NT2/D1 (cell line): ENCODE measurements around the gene DUSP7.
A peak's percentile ranks its signal among the peaks of the same experiment; 100 is the strongest.

ENCODE experiments used
- DNase-seq: peaks from one replicate; pipeline ENCODE4 v3.0.0-alpha.2; 2011; ENCODE audit warnings: low read depth, low spot score
- H3K27me3 ChIP-seq: 2 replicates; pipeline ENCODE4 v1.6.0; 2011; ENCODE audit warnings: mild to moderate bottlenecking; ENCODE audit not compliant: insufficient read length, insufficient read depth
- H3K36me3 ChIP-seq: 2 replicates; pipeline ENCODE4 v1.6.1; 2011; ENCODE audit warnings: mild to moderate bottlenecking, low read length, mixed read lengths; ENCODE audit not compliant: insufficient read depth, insufficient read length
- H3K4me1 ChIP-seq: 2 replicates; pipeline ENCODE4 v1.5.1; 2011; ENCODE audit not compliant: insufficient read depth, insufficient read length
- H3K4me3 ChIP-seq: 2 replicates; pipeline ENCODE4 v1.5.1; 2011; ENCODE audit warnings: low read depth; ENCODE audit not compliant: insufficient read length
- H3K9ac ChIP-seq: 2 replicates; pipeline ENCODE4 v1.6.0; 2011; ENCODE audit warnings: low read depth; ENCODE audit not compliant: insufficient read length
- H3K9me3 ChIP-seq: 2 replicates; pipeline ENCODE4 v1.5.1; 2011; ENCODE audit warnings: mild to moderate bottlenecking, low read length; ENCODE audit not compliant: insufficient read depth
- SUZ12 ChIP-seq: IDR thresholded peaks from 2 replicates; pipeline ENCODE4 v1.6.1; 2011; ENCODE audit not compliant: insufficient read length, insufficient read depth; ENCODE audit errors: extremely low read depth
- YY1 ChIP-seq: IDR thresholded peaks from 2 replicates; pipeline ENCODE4 v1.6.1; 2011; ENCODE audit not compliant: insufficient read length, insufficient read depth
- ZNF274 ChIP-seq: IDR thresholded peaks from 2 replicates; pipeline ENCODE4 v1.6.1; 2011; ENCODE audit warnings: mild to moderate bottlenecking, low read depth, low read length

DUSP7 gene

GRCh38 chr3:52094571-52095485 lies 38.5 kb upstream of the DUSP7 start:
- H3K9ac ChIP-seq: no peak overlapping the region
- no peak overlapping the region for H3K4me3 ChIP-seq
- peaks cover 60% of the 10 kb centered on the region for H3K36me3 ChIP-seq
- H3K27me3 ChIP-seq: no peaks in the 10 kb centered on the region
- TF ChIP-seq ZNF274: no peak
- no peak for TF ChIP-seq SUZ12
- TF ChIP-seq YY1: no peak
- DNase-seq: no peak
- peaks cover 11% of the 10 kb centered on the region for H3K4me1 ChIP-seq
- H3K9me3 ChIP-seq: no peaks in the 10 kb centered on the region

DNA sequence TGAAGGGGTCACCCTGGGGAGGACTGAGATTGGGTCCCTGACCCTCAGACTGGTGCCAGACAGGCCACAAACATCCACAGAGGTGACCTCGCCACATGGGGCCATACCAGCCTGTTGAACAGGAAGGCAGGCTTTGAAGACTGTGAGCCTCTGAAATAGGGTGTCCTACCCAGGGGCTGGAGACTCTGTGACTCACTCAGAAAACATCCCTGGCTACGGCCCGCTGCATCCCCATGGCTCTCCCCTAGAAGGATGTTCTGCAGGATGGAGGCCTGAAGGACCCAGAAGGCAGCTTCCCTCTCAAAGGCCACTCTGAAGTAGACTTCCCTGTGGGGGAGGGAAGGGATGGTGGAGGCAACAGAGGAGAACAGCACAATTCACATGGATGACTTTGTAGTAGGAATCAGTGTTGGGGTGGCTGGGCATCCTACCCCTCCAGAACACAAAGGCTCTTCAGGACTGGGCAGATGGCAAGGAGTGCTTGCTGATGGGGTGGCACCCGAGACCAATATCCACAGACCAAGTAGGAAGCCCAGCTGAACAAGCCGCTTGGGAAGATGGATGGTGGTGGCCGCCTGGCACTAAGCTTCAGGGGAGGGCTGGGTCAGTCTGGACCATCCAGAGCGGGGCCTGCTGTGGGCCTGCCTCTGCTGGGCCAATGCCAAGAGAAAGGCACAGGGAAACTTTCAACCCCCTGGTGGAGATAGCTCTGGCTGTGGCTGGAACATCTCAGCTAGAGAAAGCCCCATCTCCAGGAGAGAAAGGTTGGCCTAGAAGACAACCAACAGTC lies 37.6 kb upstream of the DUSP7 start:
- Histone ChIP-seq H3K4me1 (peaks cover 13% of the 10 kb centered on the region), H3K27me3 (no peaks in the 10 kb centered on the region), H3K9me3 (no peaks in the 10 kb centered on the region), H3K9ac (no peak overlapping the region), H3K36me3 (peaks cover 59% of the 10 kb centered on the region), H3K4me3 (no peak overlapping the region)
- TF ChIP-seq ZNF274 (no peak), SUZ12 (no peak), YY1 (no peak)
- no peak for DNase-seq

DNA sequence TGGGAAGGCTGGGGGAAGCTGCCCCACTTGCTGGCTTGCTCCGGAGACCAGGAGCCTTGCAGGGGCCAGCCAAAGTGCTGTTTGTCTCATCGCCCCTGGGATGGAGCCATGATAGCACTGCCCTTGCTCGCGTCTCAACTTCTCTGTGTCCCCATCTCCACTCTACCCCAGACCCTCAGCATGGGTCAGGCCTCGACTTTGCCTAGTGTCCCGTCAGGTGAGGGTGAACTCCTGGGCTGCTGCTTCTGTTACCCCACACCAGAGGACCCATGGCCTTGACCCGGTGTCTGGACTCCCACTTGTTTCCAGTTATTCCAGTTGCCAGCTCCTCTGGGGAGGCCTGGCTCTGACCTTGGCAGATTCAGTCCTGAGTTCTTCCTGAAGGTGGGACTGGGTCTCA lies 36.5 kb upstream of the DUSP7 start:
- Histone ChIP-seq H3K27me3 (no peaks in the 10 kb centered on the region), H3K9me3 (no peaks in the 10 kb centered on the region), H3K36me3 (peaks cover 50% of the 10 kb centered on the region), H3K9ac (no peak overlapping the region), H3K4me3 (no peak overlapping the region), H3K4me1 (peaks cover 13% of the 10 kb centered on the region)
- no peak for TF ChIP-seq SUZ12
- TF ChIP-seq YY1: no peak
- TF ChIP-seq ZNF274: no peak
- no peak for DNase-seq

DNA sequence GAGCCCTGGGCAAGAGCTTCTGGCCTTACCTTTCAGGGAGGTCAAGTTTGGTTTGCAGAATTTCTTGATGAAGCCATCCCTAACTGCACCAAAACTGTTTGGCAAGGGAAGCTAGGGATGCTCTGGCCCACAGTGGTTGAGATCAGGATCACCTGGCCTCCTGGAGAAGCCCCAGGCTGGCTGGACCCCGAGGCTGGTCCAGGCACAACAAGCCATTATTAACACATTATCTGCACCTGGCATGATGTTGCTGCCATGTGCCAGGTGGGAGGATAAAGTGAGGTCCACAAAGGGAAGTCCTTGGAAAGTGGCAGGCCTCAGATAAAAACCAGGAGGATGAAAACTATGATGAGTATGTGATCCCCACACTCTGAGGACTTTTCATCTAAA lies 35.9 kb upstream of the DUSP7 start:
- TF ChIP-seq YY1 (no peak), SUZ12 (no peak), ZNF274 (no peak)
- DNase-seq: no peak
- Histone ChIP-seq H3K27me3 (no peaks in the 10 kb centered on the region), H3K9me3 (no peaks in the 10 kb centered on the region), H3K9ac (no peak overlapping the region), H3K4me3 (no peak overlapping the region), H3K36me3 (peaks cover 44% of the 10 kb centered on the region), H3K4me1 (peaks cover 13% of the 10 kb centered on the region)

GRCh38 chr3:52091586-52092270 lies 35.4 kb upstream of the DUSP7 start:
- Histone ChIP-seq H3K9ac (peak overlapping the region; percentile 27), H3K4me3 (no peak overlapping the region), H3K9me3 (no peaks in the 10 kb centered on the region), H3K4me1 (peaks cover 13% of the 10 kb centered on the region), H3K27me3 (no peaks in the 10 kb centered on the region), H3K36me3 (peaks cover 40% of the 10 kb centered on the region)
- TF ChIP-seq ZNF274 (no peak), SUZ12 (no peak), YY1 (no peak)
- no peak for DNase-seq

DNA sequence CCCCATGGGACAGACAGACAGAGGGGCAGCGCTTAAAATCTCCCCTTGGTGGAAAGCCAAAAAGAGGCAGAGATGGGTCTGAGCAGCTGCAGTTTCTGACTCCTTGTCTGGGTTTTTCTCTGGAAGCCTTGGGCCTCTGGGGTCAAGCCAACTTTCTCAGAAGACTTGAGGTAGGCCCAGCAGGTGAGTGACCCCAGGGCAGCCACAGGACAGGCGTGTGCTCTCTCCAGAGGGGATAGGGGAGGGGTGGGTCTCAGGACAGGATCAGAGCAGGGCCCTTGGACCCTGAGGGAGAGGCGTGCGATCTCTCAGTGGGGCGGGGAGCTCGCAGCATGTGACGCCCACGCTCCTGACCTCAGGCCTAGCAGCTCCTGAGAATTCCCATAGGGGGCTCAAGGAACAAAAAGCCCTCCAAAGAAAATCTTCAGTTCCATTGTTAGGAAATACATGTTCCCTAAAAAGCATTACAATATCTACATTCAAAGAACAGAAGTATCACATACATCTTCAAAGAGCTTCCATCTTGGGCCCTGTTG lies 34.6 kb upstream of the DUSP7 start:
- Histone ChIP-seq H3K27me3 (no peaks in the 10 kb centered on the region), H3K9me3 (no peaks in the 10 kb centered on the region), H3K36me3 (peaks cover 37% of the 10 kb centered on the region), H3K9ac (no peak overlapping the region), H3K4me1 (peaks cover 13% of the 10 kb centered on the region), H3K4me3 (no peak overlapping the region)
- TF ChIP-seq ZNF274 (no peak), SUZ12 (no peak), YY1 (no peak)
- no peak for DNase-seq
